ENCODE results near the gene POLR2L. TPM values are rescaled to one million over a fixed set of nuclear protein-coding genes. Genes with fewer than 3 reads are reported as not detected.

POLR2L gene
- total RNA-seq, 1 donor from 2014 or later = 81.5 TPM

GRCh38 chr11:869399-870126 lies 27.2 kb upstream of the POLR2L start:
- DNase-seq (ENCODE audit: low spot score) = no peak
- ATAC-seq = peak; percentile 2

- DNase-seq (ENCODE audit: low spot score) (no peak), ATAC-seq (no peak)
Observed at GRCh38 chr11:868802-869201, 26.5 kb upstream of the POLR2L start.

GRCh38 chr11:868394-868793 lies 26.1 kb upstream of the POLR2L start:
- ATAC-seq (no peak), DNase-seq (ENCODE audit: low spot score) (no peak)

GRCh38 chr11:867856-868358 lies 25.6 kb upstream of the POLR2L start:
- ATAC-seq (no peak), DNase-seq (ENCODE audit: low spot score) (no peak)

DNA sequence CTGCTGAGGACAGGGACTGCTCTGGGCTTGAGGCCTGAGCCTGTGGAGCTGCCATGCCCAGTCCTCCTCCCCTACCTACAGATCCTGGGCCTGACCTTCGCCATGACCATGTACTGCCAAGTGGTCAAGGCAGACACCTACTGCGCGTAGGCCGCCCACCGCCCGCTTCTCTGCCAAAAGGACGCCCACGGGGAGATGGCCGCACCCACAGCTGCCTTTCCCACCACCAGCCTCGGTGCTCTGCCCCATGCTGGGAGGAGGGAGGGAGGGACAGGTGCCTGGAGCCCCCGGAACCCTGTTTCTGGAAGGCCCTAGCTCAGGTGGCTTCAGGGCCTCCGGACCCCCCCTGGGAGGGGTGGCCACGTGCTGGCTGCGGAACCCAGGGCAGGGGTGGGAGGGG lies 24.2 kb upstream of the POLR2L start:
- DNase-seq (ENCODE audit: low spot score) (no peak), ATAC-seq (peak; percentile 1)

DNA sequence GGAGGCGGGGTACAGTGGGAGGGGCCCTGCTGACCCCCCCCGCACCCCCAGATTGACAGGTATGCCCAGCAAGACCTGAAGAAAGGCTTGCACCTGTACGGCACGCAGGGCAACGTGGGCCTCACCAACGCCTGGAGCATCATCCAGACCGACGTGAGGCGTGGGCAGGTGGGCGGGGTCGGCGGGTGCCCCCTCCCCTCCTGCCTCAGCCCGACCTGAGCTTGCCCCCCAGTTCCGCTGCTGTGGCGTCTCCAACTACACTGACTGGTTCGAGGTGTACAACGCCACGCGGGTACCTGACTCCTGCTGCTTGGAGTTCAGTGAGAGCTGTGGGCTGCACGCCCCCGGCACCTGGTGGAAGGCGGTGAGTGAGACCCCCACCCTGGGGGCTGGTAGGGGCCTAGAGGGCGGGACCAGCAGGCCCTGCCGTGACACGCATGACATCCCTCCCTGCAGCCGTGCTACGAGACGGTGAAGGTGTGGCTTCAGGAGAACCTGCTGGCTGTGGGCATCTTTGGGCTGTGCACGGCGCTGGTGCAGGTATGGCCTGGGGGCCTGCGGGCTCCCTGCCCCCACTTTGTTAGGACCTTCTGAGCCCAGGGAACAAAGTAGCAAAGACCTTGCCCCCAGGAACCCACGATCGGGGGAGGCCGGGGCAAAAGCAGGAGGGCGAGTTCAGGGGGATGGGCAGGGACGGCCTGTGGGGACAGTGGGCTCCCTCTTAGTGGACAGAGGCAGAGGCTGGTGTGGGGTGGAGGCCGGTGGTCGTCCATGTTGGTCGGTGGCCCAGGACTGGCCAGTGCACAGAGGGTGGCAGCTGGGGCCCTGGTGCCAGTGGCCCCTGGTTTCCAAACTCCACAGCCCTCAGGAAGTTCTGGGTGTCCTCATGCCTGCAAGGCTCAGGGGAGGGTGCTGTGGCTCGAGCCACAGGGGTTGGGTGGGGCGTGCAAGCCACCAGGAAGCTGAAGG lies 23.4 kb upstream of the POLR2L start:
- ATAC-seq = peak; percentile 0
- DNase-seq (ENCODE audit: low spot score) = no peak

- ATAC-seq (no peak), DNase-seq (ENCODE audit: low spot score) (no peak)
Observed at GRCh38 chr11:864898-865297, 22.6 kb upstream of the POLR2L start.

- DNase-seq (ENCODE audit: low spot score) (no peak), ATAC-seq (peak; percentile 7)
Observed at GRCh38 chr11:863910-864827, 21.8 kb upstream of the POLR2L start.

- no peak for DNase-seq (ENCODE audit: low spot score)
- ATAC-seq = peak; percentile 1
Observed at GRCh38 chr11:863023-863909, 20.9 kb upstream of the POLR2L start.

DNA sequence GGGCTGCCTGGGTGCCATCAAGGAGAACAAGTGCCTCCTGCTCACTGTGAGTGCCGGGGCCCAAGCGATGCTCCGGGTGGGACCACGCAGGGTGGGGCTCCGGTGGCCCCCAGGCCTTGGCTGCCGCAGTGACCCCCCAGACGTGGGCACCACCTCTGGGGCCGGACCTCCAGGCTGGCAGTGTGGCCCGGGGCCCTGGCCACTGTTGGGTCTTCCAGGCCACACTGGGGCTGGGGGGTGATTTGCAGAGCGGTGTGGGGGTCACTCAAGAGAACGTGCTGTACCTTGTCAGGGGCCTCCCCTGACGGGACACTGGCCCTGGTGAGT lies 20.3 kb upstream of the POLR2L start:
- ATAC-seq = no peak
- DNase-seq (ENCODE audit: low spot score) = no peak

DNA sequence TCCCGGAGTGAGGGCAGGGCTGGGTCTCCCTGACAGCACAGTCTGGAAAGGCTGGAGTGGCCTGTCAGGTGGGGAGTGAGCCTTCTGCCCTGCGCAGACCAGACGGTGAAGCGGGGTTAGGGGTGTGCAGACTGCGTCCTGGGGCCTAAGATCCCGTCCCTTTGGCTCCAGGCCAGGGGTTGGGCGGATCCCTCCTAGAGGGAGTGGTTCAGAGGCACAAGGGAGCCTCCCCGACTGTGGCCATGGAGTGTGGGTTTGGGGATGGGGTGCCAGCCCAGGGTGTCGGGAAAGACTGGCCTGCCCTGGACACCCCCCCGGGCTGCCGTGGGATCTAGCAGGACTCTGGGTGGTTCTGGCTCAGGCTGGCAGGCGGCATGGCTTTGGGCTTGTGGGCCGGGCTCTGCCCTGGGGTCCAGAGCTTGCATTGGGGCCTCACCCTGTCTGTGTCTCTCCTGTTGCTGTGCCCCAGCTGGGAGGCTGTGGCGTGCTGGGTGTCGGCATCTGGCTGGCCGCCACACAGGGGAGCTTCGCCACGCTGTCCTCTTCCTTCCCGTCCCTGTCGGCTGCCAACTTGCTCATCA lies 19.8 kb upstream of the POLR2L start:
- DNase-seq (ENCODE audit: low spot score) (peak; percentile 60), ATAC-seq (peak; percentile 0)

GRCh38 chr11:861105-861479 lies 18.8 kb upstream of the POLR2L start:
- ATAC-seq = no peak
- no peak for DNase-seq (ENCODE audit: low spot score)

DNA sequence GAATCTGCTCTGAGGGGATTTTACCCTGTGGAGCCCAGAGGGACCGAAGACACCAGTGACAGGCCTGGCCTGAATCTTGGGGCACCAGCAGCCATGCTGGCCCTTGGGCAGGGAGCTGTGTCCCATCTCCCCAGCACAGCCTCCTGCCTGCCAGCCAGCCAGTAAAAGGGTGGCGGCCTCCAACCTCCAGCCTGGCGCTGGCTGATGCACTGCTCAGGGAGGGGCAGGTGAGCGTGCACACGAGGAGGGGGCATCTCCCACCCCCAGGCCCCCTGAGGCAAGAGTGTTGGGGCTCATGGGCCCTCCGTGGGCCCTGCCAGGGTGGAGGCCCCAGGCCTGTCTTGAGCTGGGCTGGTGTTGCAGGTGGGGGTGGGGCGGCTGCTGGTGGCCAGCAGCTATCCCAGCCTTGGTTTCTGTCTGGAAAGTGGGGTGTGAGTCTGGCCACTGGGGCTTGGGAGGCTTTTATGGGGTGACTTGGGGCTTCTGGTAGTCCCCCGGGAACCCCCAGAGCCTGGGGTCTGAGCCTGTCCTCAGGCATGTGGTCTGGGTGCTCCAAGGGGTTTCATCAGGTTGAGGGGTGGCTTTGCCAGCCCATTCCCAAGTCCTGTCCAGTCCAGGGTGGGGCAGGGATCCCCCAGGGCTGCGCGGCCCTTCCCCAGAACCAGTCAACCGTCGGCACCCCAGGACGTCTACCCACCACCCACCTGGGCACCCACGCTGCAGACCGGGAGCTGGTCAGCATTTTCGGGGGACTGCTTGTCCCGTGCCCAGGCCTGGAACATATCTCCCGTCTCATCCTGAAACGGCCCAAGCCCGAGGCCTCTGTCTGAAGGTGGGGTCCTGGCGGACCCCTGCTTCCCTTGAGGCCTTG lies 18.1 kb upstream of the POLR2L start:
- ATAC-seq = peak; percentile 2
- no peak for DNase-seq (ENCODE audit: low spot score)

DNA sequence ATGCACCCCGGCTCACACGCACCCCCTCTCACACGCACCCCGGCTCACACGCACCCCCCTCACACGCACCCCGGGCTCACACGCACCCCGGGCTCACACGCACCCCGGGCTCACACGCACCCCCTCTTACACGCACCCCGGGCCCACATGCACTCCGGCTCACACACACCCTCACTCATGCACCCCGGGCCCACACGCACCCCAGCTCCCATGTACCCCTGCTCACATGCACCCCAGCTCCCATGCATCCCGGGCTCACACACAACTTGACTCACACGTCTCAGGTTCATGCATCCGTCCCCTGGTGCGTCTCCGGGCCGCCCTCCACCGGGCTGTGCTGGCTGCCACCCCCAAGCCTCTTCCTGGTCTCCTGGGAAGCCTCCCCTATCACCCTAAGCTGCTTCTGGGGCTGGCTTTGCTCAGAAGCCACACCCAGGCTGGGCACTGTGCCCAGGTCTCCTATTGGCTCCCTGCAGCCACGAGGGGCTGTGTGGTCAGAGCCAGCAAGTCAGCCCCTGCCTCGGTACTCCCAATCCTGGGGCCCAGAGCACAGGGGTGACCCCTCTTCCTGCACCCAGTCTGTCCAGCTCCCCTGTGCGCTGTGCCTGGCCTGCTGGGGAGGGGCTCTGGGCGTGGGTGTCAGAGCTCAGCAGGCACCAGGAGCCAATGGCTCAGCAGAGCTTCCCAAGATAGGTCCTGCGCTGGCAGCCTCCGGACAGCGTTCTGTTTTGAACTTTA lies 17.2 kb upstream of the POLR2L start:
- DNase-seq (ENCODE audit: low spot score) = peak; percentile 63
- ATAC-seq = peak; percentile 23

DNA sequence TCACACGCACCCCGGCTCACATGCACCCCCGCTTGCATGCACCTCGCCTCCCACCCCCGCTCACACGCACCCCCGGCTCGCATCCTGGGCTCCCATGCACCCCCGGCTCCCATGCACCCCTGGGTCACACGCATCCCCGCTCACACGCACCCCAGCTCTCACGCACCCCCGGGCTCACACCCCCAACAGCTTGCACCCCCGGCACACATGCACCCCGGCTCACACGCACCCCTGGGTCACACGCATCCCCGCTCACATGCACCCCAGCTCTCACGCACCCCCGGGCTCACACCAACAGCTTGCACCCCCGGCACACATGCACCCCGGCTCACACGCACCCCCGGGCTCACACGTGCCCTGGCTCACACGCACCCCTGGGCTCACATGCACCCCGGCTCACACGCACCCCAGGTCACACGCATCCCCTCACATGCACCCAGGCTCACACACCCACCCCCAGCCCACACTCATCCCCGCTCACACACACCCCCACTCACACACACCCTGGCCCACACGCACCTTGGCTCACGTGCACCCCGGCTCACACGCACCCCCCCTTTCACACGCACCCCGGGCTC lies 16.5 kb upstream of the POLR2L start:
- no peak for ATAC-seq
- no peak for DNase-seq (ENCODE audit: low spot score)

GRCh38 chr11:858053-858761 lies 15.9 kb upstream of the POLR2L start:
- DNase-seq (ENCODE audit: low spot score) (no peak), ATAC-seq (no peak)

DNA sequence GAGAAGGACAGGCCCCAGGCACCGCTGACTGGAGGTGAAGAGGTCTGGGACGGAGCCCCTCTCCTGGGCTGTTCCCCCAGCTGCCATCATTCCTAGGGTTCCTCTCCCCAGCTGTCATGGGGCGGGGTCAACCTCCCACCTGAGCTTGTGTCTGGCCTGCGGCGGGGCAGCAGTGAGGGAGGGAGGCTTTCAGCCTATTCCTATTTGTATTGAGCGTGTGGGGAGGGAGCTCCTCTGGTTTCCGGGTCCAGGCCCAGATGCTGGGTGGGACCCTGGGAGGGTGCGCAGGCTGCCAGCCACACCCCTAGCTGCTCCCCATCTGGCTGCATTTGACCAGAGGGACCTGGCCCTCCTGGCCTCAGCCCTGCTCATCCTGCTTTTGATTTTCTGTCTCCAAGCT lies 14.1 kb upstream of the POLR2L start:
- no peak for ATAC-seq
- DNase-seq (ENCODE audit: low spot score) = no peak

Measured in left lobe of liver (tissue), 2 donors.